SJSA1 (cell line): ENCODE results near the gene PDE7B. TPM values are rescaled to one million over a fixed set of nuclear protein-coding genes. Genes with fewer than 3 reads are reported as not detected.

ENCODE experiments used
- DNase-seq, 2 experiments: peaks; one replicate each; pipeline ENCODE4 v3.0.0-alpha.2; 2015 to 2020; ENCODE audit warnings: low spot score in 2 of 2, low read depth in 1 of 2
- H3K27ac ChIP-seq: fragments of 250-450 bp; sonication (Bioruptor Pico); 2 replicates; pipeline ENCODE4 v1.5.1; 2020; ENCODE audit warnings: mild to moderate bottlenecking, moderate library complexity
- H3K27me3 ChIP-seq: fragments of 250-450 bp; sonication (Bioruptor Pico); replicated peaks from 2 replicates; pipeline ENCODE4 v1.5.1; 2020; ENCODE audit warnings: mild to moderate bottlenecking, moderate library complexity
- H3K36me3 ChIP-seq: fragments of 250-450 bp; sonication (Bioruptor Pico); 2 replicates; pipeline ENCODE4 v1.5.1; 2020; ENCODE audit warnings: mild to moderate bottlenecking
- H3K4me1 ChIP-seq: fragments of 250-450 bp; sonication (Bioruptor Pico); replicated peaks from 2 replicates; pipeline ENCODE4 v1.6.1; 2021; ENCODE audit warnings: mild to moderate bottlenecking
- H3K4me3 ChIP-seq: fragments of 250-450 bp; sonication (Bioruptor Pico); 2 replicates; pipeline ENCODE4 v1.5.1; 2020; ENCODE audit warnings: mild to moderate bottlenecking
- H3K9me3 ChIP-seq: fragments of 250-450 bp; sonication (Bioruptor Pico); replicated peaks from 2 replicates; pipeline ENCODE4 v1.5.1; 2020; ENCODE audit warnings: mild to moderate bottlenecking
- total RNA-seq: library from RNA; depleted of rRNA; stranded (reverse); fragments of >200 nt; shearing (Covaris generic); gene quantifications from 2 replicates; pipeline ENCODE4 v1.2.3, GENCODE V29; 2014

Gene PDE7B
- total RNA-seq, 1 experiment from 2014 or later: not detected

DNA sequence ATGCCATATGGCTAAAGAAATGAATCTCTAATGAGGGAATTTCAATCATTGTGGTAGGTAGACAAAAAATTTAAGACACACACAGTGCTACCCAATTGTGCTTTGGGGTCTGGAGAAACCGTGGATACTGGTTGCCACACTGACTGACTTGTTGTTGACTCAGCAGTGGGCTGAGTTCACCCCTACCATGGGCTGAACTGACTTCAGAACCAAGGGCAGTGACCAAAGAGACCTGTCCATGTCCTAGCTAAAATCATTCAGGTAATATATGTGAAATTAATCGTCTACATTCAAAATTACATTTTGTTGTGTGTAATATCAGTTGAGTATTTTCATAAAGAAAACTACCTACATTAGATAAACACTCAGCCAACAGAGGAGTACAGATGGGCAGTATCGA, 131.6 kb downstream of the PDE7B start:
- no peak for DNase-seq
- no peaks in the 10 kb centered on the region for H3K4me1 ChIP-seq
- no peak overlapping the region for H3K27ac ChIP-seq
- no peaks in the 10 kb centered on the region for H3K36me3 ChIP-seq
- H3K27me3 ChIP-seq: no peaks in the 10 kb centered on the region
- no peak overlapping the region for H3K4me3 ChIP-seq
- no peaks in the 10 kb centered on the region for H3K9me3 ChIP-seq

DNA sequence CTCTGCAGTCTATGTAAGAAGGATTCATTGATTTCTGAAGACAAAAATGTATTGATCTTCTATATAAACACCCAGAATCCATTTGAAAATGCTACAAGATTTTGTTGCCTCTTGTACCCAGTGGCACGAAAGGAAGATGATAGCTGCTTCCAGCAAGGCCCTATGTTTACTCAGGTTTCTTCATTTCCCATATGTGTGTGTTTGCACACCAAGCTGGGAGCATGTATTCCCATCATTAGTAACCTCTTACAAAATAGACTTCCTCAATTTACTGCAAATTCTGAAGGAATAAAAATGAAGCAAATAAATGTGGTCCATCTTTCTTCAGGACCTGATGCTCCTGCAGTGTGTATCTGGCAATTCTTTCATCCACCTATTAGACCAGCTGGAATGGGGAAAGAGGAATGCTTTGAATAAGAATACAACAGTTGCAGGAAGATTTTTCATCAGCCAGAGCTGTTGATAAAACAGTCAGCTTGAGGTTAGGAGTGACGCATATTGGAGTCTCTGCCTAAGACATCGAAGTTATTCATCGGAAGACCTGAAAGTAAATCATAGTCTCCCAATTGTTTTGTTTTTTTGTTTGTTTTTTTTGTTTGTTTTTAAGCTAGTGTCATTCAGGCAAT, 132.3 kb downstream of the PDE7B start:
- no peak overlapping the region for H3K4me3 ChIP-seq
- no peaks in the 10 kb centered on the region for H3K4me1 ChIP-seq
- no peaks in the 10 kb centered on the region for H3K36me3 ChIP-seq
- no peaks in the 10 kb centered on the region for H3K9me3 ChIP-seq
- DNase-seq: no peak
- H3K27me3 ChIP-seq: no peaks in the 10 kb centered on the region
- no peak overlapping the region for H3K27ac ChIP-seq

DNA sequence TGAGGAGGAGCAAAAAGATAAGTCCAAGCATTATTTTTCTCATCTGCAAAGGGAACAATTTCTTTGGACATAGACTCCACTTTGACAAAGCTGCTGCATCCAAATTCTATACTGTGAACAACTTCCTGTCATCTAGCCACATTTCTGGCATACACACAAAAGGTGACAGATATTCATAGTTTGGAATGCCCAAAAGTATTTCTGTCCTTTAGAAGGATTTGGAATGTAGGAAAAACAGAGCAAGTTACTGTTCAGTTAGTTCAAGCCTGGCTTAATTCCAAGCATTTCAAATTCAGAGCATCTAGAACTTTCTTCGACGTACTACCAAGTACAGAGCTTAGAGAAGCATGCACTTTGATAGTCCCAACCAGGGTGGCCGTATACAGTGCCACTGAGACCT, 134.0 kb downstream of the PDE7B start:
- Histone ChIP-seq H3K9me3 (no peaks in the 10 kb centered on the region), H3K36me3 (no peaks in the 10 kb centered on the region), H3K27me3 (no peaks in the 10 kb centered on the region), H3K4me3 (no peak overlapping the region), H3K27ac (no peak overlapping the region), H3K4me1 (no peaks in the 10 kb centered on the region)
- DNase-seq: no peak

DNA sequence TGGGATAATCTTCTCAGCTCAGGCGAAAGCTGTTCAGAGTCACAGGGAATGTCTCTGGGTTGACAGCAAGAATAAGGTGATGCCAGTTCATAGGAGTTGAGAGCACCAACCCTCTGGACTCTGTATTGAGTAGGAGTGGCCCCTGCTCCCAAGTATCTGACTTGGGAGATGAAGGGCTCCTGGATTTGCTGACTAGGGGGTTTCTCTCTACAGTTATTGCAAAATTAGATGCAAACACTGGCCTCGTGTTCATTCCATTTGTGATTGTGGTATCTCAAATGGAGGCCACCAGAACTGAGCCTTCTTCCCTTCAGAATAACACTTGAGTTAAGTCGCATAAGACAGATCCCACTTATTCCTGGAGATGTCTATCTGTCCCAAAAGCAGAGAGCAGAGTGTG, 135.7 kb downstream of the PDE7B start:
- no peak overlapping the region for H3K4me3 ChIP-seq
- DNase-seq: no peak
- H3K36me3 ChIP-seq: no peaks in the 10 kb centered on the region

DNA sequence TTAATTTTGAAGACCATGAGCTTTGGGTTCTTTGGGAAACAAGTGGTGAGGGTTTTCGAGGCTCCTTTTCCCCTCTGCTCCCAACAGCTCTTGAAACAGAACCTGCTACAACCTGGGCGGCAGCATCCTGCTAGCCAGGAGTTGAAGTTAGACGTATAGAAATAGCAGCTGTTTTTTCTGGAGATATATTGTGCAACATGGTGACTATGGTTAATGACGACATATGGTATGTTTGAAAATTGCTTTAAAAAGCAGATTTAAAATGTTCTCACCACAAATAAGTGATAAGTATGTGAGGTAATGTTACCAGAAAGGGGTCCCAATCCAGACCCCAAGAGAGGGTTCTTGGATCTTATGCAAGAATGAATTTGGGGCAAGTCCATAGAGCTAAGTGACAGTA, 138.9 kb downstream of the PDE7B start:
- no peaks in the 10 kb centered on the region for H3K27me3 ChIP-seq
- no peaks in the 10 kb centered on the region for H3K9me3 ChIP-seq
- no peak for DNase-seq
- no peaks in the 10 kb centered on the region for H3K36me3 ChIP-seq
- H3K27ac ChIP-seq: no peak overlapping the region
- no peak overlapping the region for H3K4me3 ChIP-seq
- peaks cover 10% of the 10 kb centered on the region for H3K4me1 ChIP-seq

More for the DNA sequence above, 135.7 kb downstream of the PDE7B start:
- H3K4me1 ChIP-seq: no peaks in the 10 kb centered on the region
- no peaks in the 10 kb centered on the region for H3K27me3 ChIP-seq
- H3K9me3 ChIP-seq: no peaks in the 10 kb centered on the region
- H3K27ac ChIP-seq: no peak overlapping the region

DNA sequence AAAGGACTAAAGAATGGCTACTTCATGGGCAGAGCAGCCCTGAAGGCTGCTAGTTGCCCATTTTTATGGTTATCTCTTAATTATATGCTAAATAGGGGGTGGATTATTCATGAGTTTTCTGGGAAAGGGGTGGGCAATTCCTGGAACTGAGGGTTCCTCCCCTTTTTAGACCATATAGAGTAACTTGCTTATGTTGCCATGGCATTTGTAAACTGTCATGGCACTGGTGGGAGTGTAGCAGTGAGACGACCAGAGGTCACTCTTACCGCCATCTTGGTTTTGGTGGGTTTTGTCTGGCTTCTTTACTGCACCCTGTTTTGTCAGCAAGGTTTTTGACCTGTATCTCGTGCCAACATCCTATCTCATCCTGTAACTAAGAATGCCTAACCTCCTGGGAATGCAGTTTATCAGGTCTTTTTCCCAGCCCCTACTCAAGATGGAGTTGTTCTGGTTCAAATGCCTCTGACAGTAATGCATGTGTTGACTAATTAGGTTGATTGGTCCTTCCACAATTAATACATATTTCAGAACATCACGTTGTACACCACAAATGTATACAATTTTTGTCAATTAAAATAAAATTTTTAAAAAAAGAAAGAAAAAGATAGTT, 139.5 kb downstream of the PDE7B start:
- no peak for DNase-seq
- Histone ChIP-seq H3K4me3 (no peak overlapping the region), H3K4me1 (peaks cover 13% of the 10 kb centered on the region), H3K27ac (no peak overlapping the region), H3K9me3 (no peaks in the 10 kb centered on the region), H3K36me3 (no peaks in the 10 kb centered on the region), H3K27me3 (no peaks in the 10 kb centered on the region)

DNA sequence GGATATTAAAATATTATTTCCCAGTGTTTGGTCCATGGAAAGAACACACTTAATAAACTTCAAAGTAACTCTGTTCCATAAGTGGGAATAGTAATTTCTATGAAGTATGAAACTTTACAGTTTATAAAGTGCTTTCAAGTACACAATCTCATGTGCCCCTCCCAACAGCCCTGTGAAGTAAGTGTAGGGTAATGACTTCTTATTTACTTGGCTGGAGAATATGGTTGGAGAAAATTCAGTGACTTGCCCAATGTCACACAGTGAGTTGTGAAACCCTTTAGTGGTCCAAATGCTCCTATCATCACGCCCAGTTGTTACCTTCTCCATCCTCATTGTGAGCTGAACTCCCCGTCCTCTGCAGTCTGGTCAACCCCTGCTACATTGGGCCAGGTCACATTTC, 141.2 kb downstream of the PDE7B start:
- Histone ChIP-seq H3K27me3 (no peaks in the 10 kb centered on the region), H3K9me3 (no peaks in the 10 kb centered on the region), H3K4me1 (peaks cover 13% of the 10 kb centered on the region), H3K4me3 (no peak overlapping the region), H3K27ac (no peak overlapping the region), H3K36me3 (no peaks in the 10 kb centered on the region)
- no peak for DNase-seq

DNA sequence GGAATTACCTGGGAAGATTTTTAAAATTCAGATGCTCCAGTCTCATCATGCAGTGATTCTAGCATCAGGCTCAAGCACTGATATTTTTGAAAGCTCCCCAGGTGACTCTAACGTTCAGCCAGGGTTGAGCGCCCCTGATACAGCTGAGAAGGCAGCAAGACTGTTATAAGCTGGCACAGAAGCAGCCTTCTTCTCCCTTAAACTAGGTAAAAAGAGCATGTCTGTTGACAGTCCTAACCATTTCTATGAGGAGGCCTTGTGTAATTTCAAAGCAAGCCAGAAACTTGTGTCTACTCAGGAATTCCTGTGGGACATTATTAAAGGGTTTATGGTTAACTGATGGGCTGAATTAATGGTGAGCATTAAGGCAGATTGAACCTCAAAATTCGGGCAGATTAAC, 141.9 kb downstream of the PDE7B start:
- Histone ChIP-seq H3K4me1 (peaks cover 13% of the 10 kb centered on the region), H3K27ac (no peak overlapping the region), H3K27me3 (no peaks in the 10 kb centered on the region), H3K9me3 (no peaks in the 10 kb centered on the region), H3K36me3 (no peaks in the 10 kb centered on the region), H3K4me3 (no peak overlapping the region)
- DNase-seq: no peak

DNA sequence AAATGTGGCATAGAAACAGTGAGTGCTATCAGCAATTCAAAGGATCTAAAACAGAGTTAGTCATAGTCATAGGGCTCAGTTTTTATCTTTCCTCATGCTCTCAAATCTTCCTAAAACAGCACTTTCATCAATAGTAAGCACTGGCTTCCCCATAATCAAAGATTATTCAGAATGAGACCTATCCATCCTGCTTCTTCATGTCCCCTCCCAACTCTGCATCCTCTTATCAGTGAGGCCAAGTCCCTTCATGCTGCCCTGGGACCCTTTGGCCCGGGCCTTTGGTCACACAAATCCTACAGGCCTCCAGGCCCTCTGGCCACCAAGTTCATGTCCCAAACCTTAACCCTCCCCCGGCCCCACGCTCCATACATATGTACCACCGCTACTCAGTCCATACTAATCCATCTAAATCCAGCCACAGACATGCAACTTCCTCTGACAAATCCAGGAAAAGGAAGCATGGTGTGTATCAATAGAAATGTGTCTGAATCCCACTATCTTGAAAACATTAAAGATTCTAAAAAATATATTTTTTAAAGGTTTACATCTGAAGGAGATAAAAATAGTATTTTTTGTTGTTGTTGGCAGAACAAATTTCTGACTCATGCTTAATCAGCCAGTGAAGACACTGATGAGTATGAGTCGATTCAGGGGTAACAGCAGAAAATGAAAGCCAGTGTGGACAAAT, 143.5 kb downstream of the PDE7B start:
- Histone ChIP-seq H3K27ac (peak overlapping the region; percentile 51; the same call in 1 of the 2 replicates), H3K9me3 (0 out of 2 replicates have a peak, but pooled peaks cover 3% of the 10 kb centered on the region), H3K36me3 (no peaks in the 10 kb centered on the region), H3K27me3 (no peaks in the 10 kb centered on the region), H3K4me1 (peaks cover 13% of the 10 kb centered on the region), H3K4me3 (no peak overlapping the region)
- peak in 1 of 2 experiments; percentile 62 for DNase-seq

DNA sequence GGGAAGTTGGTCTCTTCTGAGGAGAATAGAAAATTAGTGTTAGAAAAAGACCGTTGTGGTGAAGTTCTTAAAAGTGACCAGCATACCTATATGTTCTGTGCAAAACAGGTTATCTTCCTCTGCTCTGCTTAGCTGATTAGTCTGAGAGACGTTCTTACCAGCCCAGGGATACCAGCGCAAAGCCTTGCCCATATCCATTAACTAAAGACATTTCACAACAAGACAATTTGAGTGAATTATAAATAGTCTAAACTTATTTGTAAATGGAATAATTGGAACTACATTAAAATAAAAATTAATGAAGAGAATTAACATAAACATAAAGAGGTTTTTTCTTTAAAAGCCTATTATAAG, 144.0 kb downstream of the PDE7B start:
- Histone ChIP-seq H3K4me3 (no peak overlapping the region), H3K27ac (peak overlapping the region; percentile 51; the same call in 1 of the 2 replicates)

DNA sequence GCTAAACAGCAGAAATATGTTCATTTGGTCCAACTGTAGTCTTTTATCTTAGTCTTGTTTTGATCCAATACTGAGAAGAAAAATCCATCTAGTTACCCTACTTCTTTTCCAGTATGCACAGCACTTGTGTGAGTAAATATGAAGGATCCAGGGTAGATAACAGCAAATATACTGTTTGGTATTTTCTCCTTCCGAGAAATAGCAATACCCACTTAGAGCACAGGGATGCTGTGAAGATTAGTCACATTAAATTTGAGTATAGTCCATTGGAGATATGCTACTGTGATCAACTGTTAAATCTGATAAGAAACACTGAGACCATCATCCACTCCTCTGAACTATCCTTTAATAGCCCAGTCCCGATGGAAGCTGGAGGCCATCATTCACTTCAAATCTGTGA, 145.2 kb downstream of the PDE7B start:
- Histone ChIP-seq H3K27ac (no peak overlapping the region), H3K27me3 (no peaks in the 10 kb centered on the region), H3K9me3 (0 out of 2 replicates have a peak, but pooled peaks cover 6% of the 10 kb centered on the region), H3K36me3 (no peaks in the 10 kb centered on the region), H3K4me3 (no peak overlapping the region), H3K4me1 (peaks cover 13% of the 10 kb centered on the region)
- no peak for DNase-seq

More for the DNA sequence above, 144.0 kb downstream of the PDE7B start:
- Histone ChIP-seq H3K4me1 (peaks cover 13% of the 10 kb centered on the region), H3K36me3 (no peaks in the 10 kb centered on the region), H3K9me3 (0 out of 2 replicates have a peak, but pooled peaks cover 6% of the 10 kb centered on the region), H3K27me3 (no peaks in the 10 kb centered on the region)
- DNase-seq: no peak

DNA sequence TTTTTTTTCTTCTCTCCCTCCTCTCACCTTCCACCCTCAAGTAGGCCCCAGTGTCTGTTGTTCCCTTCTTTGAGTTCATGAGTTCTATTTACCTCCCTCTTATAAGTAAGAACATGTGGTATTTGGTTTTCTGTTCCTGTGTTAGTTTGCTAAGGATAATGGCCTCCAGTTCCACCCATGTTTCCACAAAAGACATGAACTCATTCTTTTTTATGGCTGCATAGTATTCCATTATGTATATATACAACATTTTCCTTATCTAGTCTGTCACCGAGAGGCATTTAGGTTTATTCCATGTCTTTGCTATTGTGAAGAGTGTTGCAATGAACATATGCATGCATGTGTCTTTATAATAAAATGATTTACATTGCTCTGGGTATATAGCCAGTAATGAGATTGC, 147.9 kb downstream of the PDE7B start:
- Histone ChIP-seq H3K9me3 (0 out of 2 replicates have a peak, but pooled peaks cover 6% of the 10 kb centered on the region), H3K27ac (no peak overlapping the region), H3K4me3 (no peak overlapping the region), H3K27me3 (no peaks in the 10 kb centered on the region), H3K36me3 (no peaks in the 10 kb centered on the region), H3K4me1 (peaks cover 13% of the 10 kb centered on the region)
- no peak for DNase-seq

DNA sequence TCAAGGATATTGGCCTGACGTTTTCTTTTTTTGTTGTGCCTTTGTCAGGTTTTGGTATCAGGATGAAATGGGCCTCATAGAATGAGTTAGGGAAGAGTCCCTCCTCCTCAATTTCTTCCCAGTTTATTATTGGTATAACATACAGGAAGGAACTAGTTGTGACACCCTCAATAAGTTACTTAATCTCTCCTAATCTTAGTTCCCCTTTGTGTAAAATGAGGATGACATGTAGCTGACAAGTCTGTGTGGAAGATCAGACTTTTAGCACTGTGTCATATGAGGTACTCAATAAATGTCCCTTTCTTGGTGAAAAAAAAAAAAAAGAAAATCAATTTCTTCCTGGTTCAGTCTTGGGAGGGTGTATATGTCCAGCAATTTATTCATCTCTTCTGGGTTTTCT, 155.8 kb downstream of the PDE7B start:
- DNase-seq: no peak
- no peak overlapping the region for H3K27ac ChIP-seq
- H3K4me3 ChIP-seq: no peak overlapping the region
- H3K27me3 ChIP-seq: no peaks in the 10 kb centered on the region
- peaks cover 9% of the 10 kb centered on the region for H3K4me1 ChIP-seq
- no peaks in the 10 kb centered on the region for H3K36me3 ChIP-seq
- no peaks in the 10 kb centered on the region for H3K9me3 ChIP-seq

DNA sequence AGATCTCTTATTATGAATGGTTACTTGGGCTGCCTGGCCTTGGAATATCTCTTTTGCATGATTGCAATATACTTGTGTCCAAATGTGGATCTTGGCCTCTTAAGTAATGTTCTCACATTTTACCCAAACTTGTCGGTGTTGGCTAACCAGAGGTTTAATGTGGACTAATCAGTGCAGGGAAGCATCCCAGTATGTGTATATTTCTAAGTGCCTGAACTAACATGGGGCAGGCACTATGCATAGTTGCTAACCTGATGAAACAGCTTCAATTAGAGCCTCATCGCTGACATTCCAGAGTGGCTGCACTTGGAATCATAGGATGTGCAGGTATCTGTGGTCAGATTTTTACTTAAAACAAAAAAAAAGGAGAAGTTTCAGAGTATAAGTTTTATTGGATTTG, 160.0 kb downstream of the PDE7B start:
- DNase-seq: no peak
- H3K36me3 ChIP-seq: no peaks in the 10 kb centered on the region
- H3K27me3 ChIP-seq: no peaks in the 10 kb centered on the region
- no peaks in the 10 kb centered on the region for H3K9me3 ChIP-seq
- H3K27ac ChIP-seq: peak overlapping the region; percentile 74
- H3K4me3 ChIP-seq: no peak overlapping the region
- peaks cover 41% of the 10 kb centered on the region for H3K4me1 ChIP-seq
